Activated CD4-positive, alpha-beta T cell treated with anti-CD3 and anti-CD28 coated beads for 48 hours (primary cell): Measurements from ENCODE around the gene DRD2.
"Not testable (repeated sequence)": the region's sequence is repeated elsewhere in the genome, so short reads cannot be mapped to it uniquely, and the experiment has no call there.

Source experiments
- DNase-seq: peaks from one replicate; pipeline ENCODE4 v3.0.0-alpha.2; 2020

The DRD2 gene

DNA sequence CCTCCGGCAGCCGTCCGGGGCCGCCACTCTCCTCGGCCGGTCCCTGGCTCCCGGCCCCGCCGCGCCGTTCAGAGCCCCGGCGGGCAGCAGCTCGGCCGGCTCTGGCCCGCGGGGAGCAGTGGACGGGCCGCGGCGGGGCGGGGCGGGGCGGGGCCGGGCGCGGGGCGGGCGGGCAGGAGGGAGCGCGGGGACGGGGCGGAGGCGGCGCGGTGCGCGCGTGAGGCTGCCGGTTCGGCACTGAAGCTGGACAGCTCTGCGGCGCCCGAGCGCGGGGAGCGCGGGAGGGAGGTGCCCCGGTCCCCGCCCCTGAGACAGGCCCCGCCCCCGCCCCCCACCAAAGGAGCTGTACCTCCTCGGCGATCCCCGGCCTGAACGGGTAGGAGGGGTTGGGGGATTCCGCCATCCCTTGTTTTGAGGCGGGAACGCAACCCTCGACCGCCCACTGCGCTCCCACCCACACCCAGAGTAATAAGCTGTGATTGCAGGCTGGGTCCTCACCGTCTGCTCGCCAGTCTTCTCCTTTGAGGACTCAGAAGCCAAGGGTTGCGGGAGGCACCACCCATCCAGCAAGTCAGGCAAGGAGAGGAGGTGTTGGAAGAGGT lies at the start of gene DRD2:
Gene DRD2, minus strand, starts transcription at position 239 of the 602 bp plus-strand sequence. CDS start 50,747 bp downstream, outside the sequence.
- no peak for DNase-seq

DNA sequence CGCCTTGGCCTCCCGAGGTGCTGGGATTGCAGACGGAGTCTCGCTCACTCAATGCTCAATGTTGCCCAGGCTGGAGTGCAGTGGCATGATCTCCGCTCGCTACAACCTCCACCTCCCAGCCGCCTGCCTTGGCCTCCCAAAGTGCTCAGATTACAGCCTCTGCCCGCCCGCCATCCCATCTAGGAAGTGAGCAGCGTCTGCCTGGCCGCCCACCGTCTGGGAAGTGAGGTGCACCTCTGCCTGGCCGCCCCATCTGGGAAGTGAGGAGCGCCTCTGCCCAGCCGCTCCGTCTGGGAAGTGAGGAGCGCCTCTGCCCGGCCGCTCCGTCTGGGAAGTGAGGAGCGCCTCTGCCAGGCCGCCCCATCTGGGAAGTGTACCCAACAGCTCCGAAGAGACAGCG lies 48.7 kb upstream of the DRD2 start:
- DNase-seq: not testable (repeated sequence)

DNA sequence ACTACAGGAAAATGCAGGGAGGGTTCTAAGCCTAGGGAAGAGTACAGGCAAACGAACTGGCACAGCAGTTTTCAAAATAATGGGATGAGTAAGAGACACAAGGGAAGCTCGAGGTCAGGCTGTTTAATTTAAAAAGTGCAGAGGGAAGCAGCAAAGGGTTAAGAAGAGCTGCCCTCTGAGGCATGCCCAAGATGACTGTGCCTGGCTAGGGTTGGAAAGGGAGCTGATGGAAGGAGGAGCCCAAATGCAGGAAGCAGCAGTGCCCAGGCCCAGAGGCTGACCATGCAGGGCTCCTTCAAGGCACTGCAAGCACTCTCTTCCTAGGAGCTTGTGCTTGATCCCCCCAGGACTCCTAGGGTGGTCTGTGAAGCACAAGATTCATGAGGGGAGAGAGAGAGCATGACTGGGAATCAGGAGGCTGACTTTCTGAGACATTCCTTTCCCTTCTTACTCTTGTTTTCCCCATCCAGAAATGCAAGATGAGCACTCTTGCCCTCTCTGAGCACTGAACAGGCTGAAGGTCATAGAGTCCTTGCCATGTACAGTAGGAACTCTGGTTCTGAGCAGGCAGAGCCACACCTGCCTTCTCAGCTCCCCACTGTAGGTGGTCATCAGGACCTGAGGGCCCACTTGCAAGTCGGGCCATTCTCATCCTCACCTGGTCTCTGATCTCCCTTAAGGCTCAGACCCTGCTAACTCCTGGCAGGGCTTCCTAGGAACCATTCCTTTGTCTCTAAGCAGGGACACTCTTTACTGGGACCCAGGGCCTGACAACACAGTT lies 46.7 kb upstream of the DRD2 start:
- no peak for DNase-seq

- no peak for DNase-seq
These were observed 44.9 kb upstream of the DRD2 start for GRCh38 chr11:113519989-113520613.

DNA sequence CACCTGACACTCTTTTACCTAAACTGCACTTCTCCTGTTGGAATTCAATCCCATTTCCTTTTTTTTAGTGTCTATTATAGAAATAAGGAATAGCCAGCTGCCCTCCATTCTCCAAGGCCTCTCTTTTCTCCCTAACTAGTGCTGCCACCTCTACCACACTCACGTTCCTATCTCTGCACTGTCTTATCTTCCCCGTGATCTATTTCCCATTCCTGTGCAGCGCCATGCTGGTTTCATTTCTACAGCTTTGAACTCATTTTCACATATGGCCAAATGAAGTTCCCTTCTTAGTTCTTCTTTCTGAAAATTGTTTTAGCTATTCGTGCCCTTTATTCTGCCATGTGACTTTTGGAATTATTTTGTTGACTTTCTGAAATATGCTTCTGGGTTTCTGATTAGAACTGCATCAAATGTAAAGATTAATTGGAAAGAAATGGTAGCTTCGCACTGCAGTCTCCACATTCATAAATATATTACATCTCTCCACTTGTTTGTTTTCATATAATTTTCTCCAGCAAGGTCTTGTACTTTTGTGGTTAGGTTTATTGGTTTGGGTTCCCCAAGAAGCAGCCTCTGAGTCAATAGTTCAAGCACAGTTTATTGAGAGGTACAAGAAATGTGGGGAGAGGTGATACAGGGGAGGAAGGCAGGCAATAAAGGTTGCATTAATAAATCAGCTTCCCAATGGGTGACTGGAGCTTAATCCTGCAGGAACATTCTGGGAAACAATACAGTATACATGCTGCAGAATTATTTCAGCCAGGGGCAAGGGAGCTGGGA lies 43.7 kb upstream of the DRD2 start:
- DNase-seq: no peak

- DNase-seq: no peak
These were observed 42.2 kb upstream of the DRD2 start for GRCh38 chr11:113517361-113517760.

GRCh38 chr11:113514856-113515255 lies 39.7 kb upstream of the DRD2 start:
- no peak for DNase-seq

DNA sequence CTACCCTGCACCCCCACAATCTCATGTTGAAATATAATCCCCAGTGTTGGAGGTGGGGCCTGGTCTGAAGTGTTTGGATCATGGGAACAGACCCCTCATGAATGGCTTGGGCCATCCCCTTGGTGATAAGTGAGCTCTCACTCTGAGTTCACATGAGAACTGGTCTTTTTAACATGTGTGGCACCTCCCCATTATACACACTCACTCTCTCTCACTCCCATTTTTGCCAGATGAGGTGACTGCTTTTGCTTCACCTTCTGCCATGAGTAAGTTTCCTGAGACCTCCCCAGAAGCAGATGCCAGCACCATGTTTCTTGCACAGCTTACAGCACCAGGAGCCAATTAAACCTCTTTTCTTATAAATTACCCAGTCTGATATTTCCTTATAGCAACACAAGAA lies 32.1 kb upstream of the DRD2 start:
- no peak for DNase-seq

- DNase-seq: no peak
These were observed 31.7 kb upstream of the DRD2 start for GRCh38 chr11:113506893-113507292.

- no peak for DNase-seq
These were observed 31.3 kb upstream of the DRD2 start for GRCh38 chr11:113506461-113506860.

GRCh38 chr11:113505541-113506375 lies 30.6 kb upstream of the DRD2 start:
- DNase-seq: no peak

- DNase-seq: no peak
These were observed 29.8 kb upstream of the DRD2 start for GRCh38 chr11:113505046-113505445.

GRCh38 chr11:113504586-113504985 lies 29.4 kb upstream of the DRD2 start:
- no peak for DNase-seq

DNA sequence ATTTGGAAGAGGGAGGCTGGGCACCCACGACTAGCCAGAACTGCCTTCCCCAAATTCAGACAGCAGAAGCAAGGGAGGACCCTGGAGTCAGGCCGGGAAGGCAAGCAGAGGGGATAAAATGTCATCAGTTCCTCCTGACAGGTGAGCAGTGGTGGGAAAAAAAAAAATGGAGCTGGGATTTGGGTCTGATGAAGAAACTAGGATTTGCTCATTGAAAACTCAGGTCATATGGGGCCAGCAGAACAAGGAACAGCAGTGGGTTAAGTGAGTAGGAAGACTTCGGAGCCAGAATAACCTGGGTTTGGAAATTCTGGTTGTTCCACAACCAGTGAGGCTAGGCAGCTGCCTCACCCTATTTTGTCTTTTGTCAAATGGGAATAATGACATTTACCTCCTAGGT lies 28.9 kb upstream of the DRD2 start:
- DNase-seq: no peak

DNA sequence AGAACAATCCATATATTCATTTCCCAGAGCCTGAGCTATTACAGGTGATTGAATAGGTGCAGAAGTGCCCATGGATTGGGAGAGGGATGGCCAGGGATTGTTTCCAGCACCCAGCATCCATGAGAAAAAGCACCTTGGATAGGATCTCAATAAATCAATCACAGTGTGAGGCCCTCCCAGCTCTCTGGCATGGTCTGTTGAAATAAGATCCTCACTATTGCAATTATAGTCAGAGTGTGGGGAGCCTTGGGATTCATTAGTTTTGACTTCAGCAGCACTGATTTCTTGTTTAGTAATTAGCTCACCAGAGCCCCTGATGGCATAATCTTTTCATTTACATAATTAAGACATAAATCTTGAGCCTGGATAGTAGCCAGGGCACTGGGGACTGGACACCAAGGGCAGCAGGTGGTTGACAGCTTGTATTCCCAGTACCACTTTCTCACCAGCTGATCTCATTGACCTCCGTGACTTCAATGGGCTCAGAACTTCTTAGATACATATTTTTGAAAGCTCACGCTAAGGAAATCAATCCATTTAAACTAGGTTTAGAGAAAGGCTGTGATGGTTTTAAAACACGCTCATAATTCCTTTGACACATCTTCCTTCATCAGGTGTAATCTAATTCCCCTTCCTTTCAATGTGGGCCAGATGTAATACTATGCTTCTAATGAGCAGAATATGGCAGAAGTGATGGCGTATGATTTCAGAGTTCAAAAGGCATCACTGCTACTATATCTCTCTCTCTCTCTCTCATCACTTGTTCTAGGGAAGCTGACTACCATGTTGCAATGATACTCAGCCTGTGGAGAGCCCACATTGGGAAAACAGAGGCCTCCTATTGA lies 22.1 kb upstream of the DRD2 start:
- no peak for DNase-seq

GRCh38 chr11:113496026-113496651 lies 20.9 kb upstream of the DRD2 start:
- DNase-seq: no peak

DNA sequence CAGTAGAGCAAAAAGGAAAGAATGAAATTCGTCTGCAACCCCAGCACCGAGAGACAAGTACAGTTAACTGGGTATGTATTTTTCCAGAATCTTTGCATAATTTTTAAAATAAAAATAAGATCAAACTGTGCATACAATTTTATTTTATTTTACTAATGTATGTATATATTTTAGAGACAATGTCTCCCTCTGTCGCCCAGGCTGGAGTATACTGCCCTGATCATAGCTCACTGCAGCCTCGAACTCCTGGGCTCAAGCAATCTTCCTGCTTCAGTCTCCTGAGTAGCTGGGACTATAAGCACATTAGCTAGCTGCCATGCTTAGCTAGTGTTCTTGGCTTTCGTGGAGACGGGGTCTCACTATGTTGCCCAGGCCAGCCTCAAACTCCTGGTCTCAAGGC lies 18.8 kb upstream of the DRD2 start:
- no peak for DNase-seq

DNA sequence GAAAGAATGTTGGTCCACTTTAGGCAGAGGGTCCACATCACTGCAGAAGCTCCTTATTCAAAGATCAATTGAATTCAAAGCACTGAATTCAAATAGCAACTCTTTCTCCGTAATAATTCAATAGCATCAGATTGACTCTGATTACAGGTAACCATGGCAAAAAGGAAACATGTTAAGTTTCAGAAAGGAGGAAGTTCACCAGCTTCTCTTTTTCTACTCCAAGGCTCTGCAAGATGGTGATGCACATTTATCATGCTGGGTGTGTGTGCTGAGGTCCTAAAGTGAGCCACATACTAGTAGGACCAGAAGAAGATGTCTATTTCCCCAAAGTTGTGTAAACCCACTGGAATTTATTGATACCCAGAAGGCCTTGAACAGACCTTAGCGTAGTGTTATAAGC lies 18.0 kb upstream of the DRD2 start:
- no peak for DNase-seq

DNA sequence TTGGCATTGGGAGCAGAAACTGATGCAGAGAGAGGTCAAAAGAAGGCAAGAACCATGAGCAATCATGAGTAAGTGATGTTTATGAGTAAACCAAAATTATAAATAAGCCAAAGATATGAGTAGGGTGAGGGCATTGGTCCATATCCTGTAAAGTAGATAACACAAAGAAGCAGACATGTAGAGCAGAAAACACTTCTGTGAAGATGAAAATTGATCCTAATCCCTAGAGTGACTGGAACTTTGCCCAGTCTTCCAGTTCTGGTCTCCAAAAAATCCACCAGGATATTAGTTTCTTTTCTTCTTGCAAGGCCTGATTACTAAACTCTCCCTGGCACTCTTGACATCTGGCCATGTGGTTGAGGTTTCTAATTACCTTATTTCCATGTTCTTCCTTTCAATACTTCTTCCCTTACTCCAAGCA lies 13.7 kb upstream of the DRD2 start:
- DNase-seq: no peak

DNA sequence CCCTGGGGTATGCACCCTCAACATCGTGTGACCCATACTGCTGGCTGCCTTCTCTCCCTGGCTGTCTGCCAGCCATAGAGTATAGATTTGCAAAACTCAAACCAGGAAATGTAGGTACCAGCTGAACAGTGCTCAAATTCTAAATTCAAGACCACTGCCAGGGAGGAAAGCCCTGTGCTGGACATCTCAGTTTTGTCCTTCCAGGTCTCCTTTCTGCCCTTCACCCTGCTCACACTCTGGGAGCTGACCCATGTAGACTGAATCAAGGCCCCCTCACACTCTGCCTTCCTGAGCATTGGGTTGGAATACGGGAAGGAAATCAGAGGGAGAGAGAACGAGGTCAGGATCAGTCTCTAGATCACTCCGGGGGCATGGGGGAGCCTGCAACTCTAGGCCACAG lies 12.4 kb upstream of the DRD2 start:
- no peak for DNase-seq

GRCh38 chr11:113484223-113484622 lies 9.0 kb upstream of the DRD2 start:
- DNase-seq: no peak
